SK-N-SH (cell line): ENCODE results near the gene GBP1. TPM values are rescaled to one million over a fixed set of nuclear protein-coding genes. Genes with fewer than 3 reads are reported as not detected.

Experiments used
- CTCF ChIA-PET: fragments of 300-600, 350-600 bp; formaldehyde crosslinking; extraction: SDS; loops from one replicate; lab custom pipeline; 2021; lab: Yijun Ruan, JAX
- POLR2A ChIA-PET: fragments of 350-600 bp; sonication (Branson Sonifier 250); formaldehyde crosslinking; extraction: SDS; loops from one replicate; lab custom pipeline; 2020; ENCODE audit warnings: antibody characterized with exemption, inconsistent platforms; lab: Yijun Ruan, JAX
- DNase-seq: peaks from one replicate; pipeline ENCODE4 v3.0.0; 2012
- H2AFZ ChIP-seq: fragments of 200-600 bp; sonication (generic); 2 replicates; pipeline ENCODE4 v1.8.1; 2016; ENCODE audit warnings: antibody characterized with exemption, mild to moderate bottlenecking, low read depth
- H3F3A ChIP-seq: fragments of 200-600 bp; sonication (generic); replicated peaks from 2 replicates; pipeline ENCODE3; 2016; ENCODE audit warnings: antibody characterized with exemption, mild to moderate bottlenecking; ENCODE audit not compliant: insufficient read depth
- H3K27ac ChIP-seq, 2 experiments: fragments of 200-500 bp in 1 of 2; fragments of 200-600 bp in 1 of 2; sonication (Bioruptor generic) in 1 of 2; sonication (generic), shearing (Covaris generic) in 1 of 2; 2 replicates each; pipeline versions ENCODE4 v1.5.1 to v1.6.1; 2014 to 2016; ENCODE audit warnings: low read depth in 2 of 2, inconsistent platforms in 1 of 2, low read length in 1 of 2, mild to moderate bottlenecking in 1 of 2, mixed read lengths in 1 of 2
- H3K27me3 ChIP-seq: fragments of 200-600 bp; sonication (generic), shearing (Covaris generic); 2 replicates; pipeline ENCODE4 v1.6.1; 2016; ENCODE audit warnings: mixed run types; ENCODE audit not compliant: insufficient read depth
- H3K36me3 ChIP-seq, 2 experiments: fragments of 200-500 bp in 1 of 2; fragments of 200-600 bp in 1 of 2; sonication (Bioruptor generic) in 1 of 2; sonication (generic) in 1 of 2; replicated peaks in 1 of 2; 2 replicates each; pipeline versions ENCODE3 to v1.5.1; 2014 to 2016; ENCODE audit warnings: low read length in 1 of 2, mild to moderate bottlenecking in 1 of 2; ENCODE audit not compliant: insufficient read depth in 2 of 2, control insufficient read depth in 1 of 2
- H3K4me1 ChIP-seq, 2 experiments: fragments of 200-500 bp in 1 of 2; fragments of 200-600 bp in 1 of 2; sonication (Bioruptor generic) in 1 of 2; sonication (generic), shearing (Covaris generic) in 1 of 2; 2 replicates each; pipeline versions ENCODE4 v1.5.1 to v1.6.1; 2014 to 2016; ENCODE audit warnings: low read depth in 1 of 2, low read length in 1 of 2, mixed run types in 1 of 2; ENCODE audit not compliant: insufficient read depth in 2 of 2, control insufficient read depth in 1 of 2
- H3K4me2 ChIP-seq: fragments of 200-600 bp; sonication (generic), shearing (Covaris generic); 2 replicates; pipeline ENCODE4 v1.6.1; 2017; ENCODE audit warnings: mixed run types
- H3K4me3 ChIP-seq, 2 experiments: fragments of 200-500 bp in 1 of 2; fragments of 200-600 bp in 1 of 2; sonication (Bioruptor generic) in 1 of 2; sonication (generic), shearing (Covaris generic) in 1 of 2; 2 replicates each; pipeline versions ENCODE4 v1.5.1 to v1.8.1; 2014 to 2016; ENCODE audit warnings: low read depth in 2 of 2, inconsistent platforms in 1 of 2, low read length in 1 of 2, mild to moderate bottlenecking in 1 of 2, mixed read lengths in 1 of 2, moderate library complexity in 1 of 2
- H3K79me2 ChIP-seq: fragments of 200-600 bp; sonication (generic); 2 replicates; pipeline ENCODE4 v1.8.1; 2017; ENCODE audit warnings: mild to moderate bottlenecking; ENCODE audit not compliant: insufficient read depth
- H3K9ac ChIP-seq: fragments of 200-600 bp; sonication (generic); 2 replicates; pipeline ENCODE4 v1.6.1; 2017; ENCODE audit warnings: mixed run types
- H3K9me2 ChIP-seq: fragments of 200-600 bp; sonication (generic); 2 replicates; pipeline ENCODE4 v1.6.1; 2017; ENCODE audit warnings: mixed run types
- H3K9me3 ChIP-seq: fragments of 200-600 bp; sonication (generic); 2 replicates; pipeline ENCODE4 v1.6.1; 2017; ENCODE audit warnings: mixed run types, mild to moderate bottlenecking, moderate library complexity
- H4K20me1 ChIP-seq: fragments of 200-600 bp; sonication (generic); 2 replicates; pipeline ENCODE4 v1.6.1; 2017; ENCODE audit warnings: mild to moderate bottlenecking, mixed run types; ENCODE audit not compliant: insufficient read depth
- ELF1 ChIP-seq: IDR thresholded peaks from 2 replicates; pipeline ENCODE4 v1.4.0; 2012
- EP300 ChIP-seq, 2 experiments: IDR thresholded peaks; 2 replicates each; pipeline versions ENCODE4 v1.4.0 to v1.6.1; 2012; ENCODE audit warnings: borderline replicate concordance in 1 of 2, low read depth in 1 of 2, low read length in 1 of 2
- GATA2 ChIP-seq: sonication (generic); formaldehyde crosslinking; IDR thresholded peaks from 2 replicates; pipeline ENCODE4 v1.5.0; 2020; ENCODE audit warnings: mild to moderate bottlenecking, missing genetic modification reagents
- JUND ChIP-seq: IDR thresholded peaks from 2 replicates; pipeline ENCODE4 v1.4.0; 2012
- NRF1 ChIP-seq: IDR thresholded peaks from 2 replicates; pipeline ENCODE4 v1.6.1; 2012; ENCODE audit warnings: low read depth, mild to moderate bottlenecking, low read length
- POLR2AphosphoS5 ChIP-seq: IDR thresholded peaks from 2 replicates; pipeline ENCODE4 v1.6.1; 2012; ENCODE audit warnings: low read depth, low read length
- RAD21 ChIP-seq: IDR thresholded peaks from 2 replicates; pipeline ENCODE4 v1.6.1; 2012; ENCODE audit warnings: mild to moderate bottlenecking, low read length
- RCOR1 ChIP-seq: fragments of 150-350 bp; IDR thresholded peaks from 2 replicates; pipeline ENCODE4 v1.6.1; 2017; ENCODE audit warnings: antibody characterized with exemption, low read length
- SIN3A ChIP-seq: IDR thresholded peaks from 2 replicates; pipeline ENCODE4 v1.6.1; 2012; ENCODE audit warnings: low read depth, mild to moderate bottlenecking, low read length, moderate library complexity, borderline replicate concordance
- TAF1 ChIP-seq: IDR thresholded peaks from 2 replicates; pipeline ENCODE4 v1.6.1; 2012; ENCODE audit warnings: low read depth, mild to moderate bottlenecking, low read length, moderate library complexity, borderline replicate concordance
- TEAD4 ChIP-seq: IDR thresholded peaks from 2 replicates; pipeline ENCODE4 v1.4.0; 2012; ENCODE audit warnings: mild to moderate bottlenecking, borderline replicate concordance; ENCODE audit not compliant: insufficient read depth
- YY1 ChIP-seq: IDR thresholded peaks from 2 replicates; pipeline ENCODE4 v1.4.0; 2012; ENCODE audit warnings: low read depth, mild to moderate bottlenecking
- WGBS: methylation state at CpG from one replicate; pipeline ENCODE4 v1.1.6; 2017; ENCODE audit warnings: low lambda C conversion rate; 5-methylcytosine and 5-hydroxymethylcytosine counted together
- polyA plus RNA-seq, 3 experiments: library from polyadenylated mRNA; depleted of rRNA; stranded (reverse); fragments of >200 nt; gene quantifications; 2 replicates each; pipeline ENCODE4 v1.2.3, GENCODE V29; 2012
- TF ChIP-seq, protein P1 (sequence below): IDR thresholded peaks from 2 replicates; pipeline ENCODE4 v1.4.0; 2012; ENCODE audit warnings: low read depth, borderline replicate concordance
- TF ChIP-seq, protein P2 (sequence below): IDR thresholded peaks from 2 replicates; pipeline ENCODE4 v1.4.0; 2012; ENCODE audit warnings: low read depth
- TF ChIP-seq, protein P3 (sequence below): IDR thresholded peaks from 2 replicates; pipeline ENCODE4; 2012
- TF ChIP-seq, protein P4 (sequence below): fragments of 150-350 bp; IDR thresholded peaks from 2 replicates; pipeline ENCODE4 v1.6.1; 2016; ENCODE audit warnings: mild to moderate bottlenecking, low read depth, low read length
- TF ChIP-seq, protein P5 (sequence below): IDR thresholded peaks from 2 replicates; pipeline ENCODE4 v1.6.1; 2012; ENCODE audit warnings: mild to moderate bottlenecking, low read depth, low read length, moderate library complexity

The GBP1 gene
- polyA plus RNA-seq, 1 of the 3 experiments (the other 2 are of a cell fraction): 7.4 TPM

DNA sequence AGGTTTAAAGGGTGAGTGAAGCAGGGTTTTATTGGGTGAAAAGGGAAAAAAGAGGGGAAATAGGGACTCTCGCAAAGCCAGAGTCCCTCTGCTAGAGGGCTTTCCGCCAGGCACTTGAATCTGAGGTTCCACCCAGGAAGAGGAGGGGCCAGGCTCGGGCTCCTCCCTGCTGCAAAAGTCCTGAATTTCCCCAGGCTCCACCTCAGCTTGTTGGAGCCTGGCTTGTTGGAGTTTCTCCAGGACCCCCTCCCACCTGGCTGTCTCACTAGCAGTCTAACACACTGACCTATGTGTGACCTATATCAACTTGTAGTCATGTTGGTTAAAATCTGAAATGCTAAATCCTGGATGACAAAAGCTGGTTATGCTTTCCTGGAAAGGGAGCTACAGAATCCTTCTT, 35.4 kb upstream of the GBP1 start (continued):
- TF ChIP-seq, protein P1, sequence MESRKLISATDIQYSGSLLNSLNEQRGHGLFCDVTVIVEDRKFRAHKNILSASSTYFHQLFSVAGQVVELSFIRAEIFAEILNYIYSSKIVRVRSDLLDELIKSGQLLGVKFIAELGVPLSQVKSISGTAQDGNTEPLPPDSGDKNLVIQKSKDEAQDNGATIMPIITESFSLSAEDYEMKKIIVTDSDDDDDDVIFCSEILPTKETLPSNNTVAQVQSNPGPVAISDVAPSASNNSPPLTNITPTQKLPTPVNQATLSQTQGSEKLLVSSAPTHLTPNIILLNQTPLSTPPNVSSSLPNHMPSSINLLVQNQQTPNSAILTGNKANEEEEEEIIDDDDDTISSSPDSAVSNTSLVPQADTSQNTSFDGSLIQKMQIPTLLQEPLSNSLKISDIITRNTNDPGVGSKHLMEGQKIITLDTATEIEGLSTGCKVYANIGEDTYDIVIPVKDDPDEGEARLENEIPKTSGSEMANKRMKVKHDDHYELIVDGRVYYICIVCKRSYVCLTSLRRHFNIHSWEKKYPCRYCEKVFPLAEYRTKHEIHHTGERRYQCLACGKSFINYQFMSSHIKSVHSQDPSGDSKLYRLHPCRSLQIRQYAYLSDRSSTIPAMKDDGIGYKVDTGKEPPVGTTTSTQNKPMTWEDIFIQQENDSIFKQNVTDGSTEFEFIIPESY: no peak
- TF ChIP-seq POLR2AphosphoS5: no peak

DNA sequence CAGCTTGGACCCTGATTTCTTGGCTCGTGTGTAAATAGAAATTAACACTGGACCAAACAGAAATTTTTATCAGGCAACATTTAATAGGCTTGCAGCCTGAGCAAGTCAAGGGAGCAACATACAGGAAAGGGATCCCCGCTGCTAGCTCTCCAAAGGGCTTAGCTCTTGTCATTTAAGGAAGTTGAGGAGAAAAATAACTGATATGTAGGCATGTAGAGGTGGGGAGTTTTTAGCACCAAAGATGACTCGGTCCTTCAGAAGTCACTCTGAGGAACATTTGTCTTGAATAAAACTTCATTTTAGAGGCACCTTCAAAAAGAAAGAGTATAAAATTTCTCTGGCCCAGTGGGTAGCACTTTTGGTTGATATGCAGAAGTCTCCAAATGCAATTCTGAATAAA, 33.8 kb upstream of the GBP1 start:
- no peak overlapping the region for H3K27ac ChIP-seq
- CTCF ChIA-PET: interaction anchor here (0.9 to 3.0 kb wide), 2 partner anchors 11 to 13 kb away, joined by 4 to 9 read pairs; no protein-coding TSS in a partner anchor
- H3K4me2 ChIP-seq: no peak overlapping the region
- no peaks in the 10 kb centered on the region for H3K27me3 ChIP-seq
- H3K4me1 ChIP-seq: no peaks in the 10 kb centered on the region
- no peak overlapping the region for H3K9ac ChIP-seq
- no peak overlapping the region for H2AFZ ChIP-seq
- POLR2A ChIA-PET: no interaction called here
- no peak for DNase-seq
- no peaks in the 10 kb centered on the region for H4K20me1 ChIP-seq
- WGBS: 26% methylated on average over 3 of the region's 3 CpGs
- H3K79me2 ChIP-seq: no peaks in the 10 kb centered on the region
- no peaks in the 10 kb centered on the region; the same call in 1 of the 2 replicates for H3K9me3 ChIP-seq
- H3F3A ChIP-seq: no peaks in the 10 kb centered on the region
- no peaks in the 10 kb centered on the region for H3K9me2 ChIP-seq
- H3K36me3 ChIP-seq: no peaks in the 10 kb centered on the region
- TF ChIP-seq, protein P2, sequence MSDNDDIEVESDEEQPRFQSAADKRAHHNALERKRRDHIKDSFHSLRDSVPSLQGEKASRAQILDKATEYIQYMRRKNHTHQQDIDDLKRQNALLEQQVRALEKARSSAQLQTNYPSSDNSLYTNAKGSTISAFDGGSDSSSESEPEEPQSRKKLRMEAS: no peak
- TF ChIP-seq TEAD4: no peak
- no peak for TF ChIP-seq YY1
- TF ChIP-seq, protein P3, sequence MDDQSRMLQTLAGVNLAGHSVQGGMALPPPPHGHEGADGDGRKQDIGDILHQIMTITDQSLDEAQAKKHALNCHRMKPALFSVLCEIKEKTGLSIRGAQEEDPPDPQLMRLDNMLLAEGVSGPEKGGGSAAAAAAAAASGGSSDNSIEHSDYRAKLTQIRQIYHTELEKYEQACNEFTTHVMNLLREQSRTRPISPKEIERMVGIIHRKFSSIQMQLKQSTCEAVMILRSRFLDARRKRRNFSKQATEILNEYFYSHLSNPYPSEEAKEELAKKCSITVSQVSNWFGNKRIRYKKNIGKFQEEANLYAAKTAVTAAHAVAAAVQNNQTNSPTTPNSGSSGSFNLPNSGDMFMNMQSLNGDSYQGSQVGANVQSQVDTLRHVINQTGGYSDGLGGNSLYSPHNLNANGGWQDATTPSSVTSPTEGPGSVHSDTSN: no peak
- no peak for TF ChIP-seq SIN3A
- TF ChIP-seq NRF1: no peak
- no peak for TF ChIP-seq RAD21
- no peak for TF ChIP-seq GATA2 (CRISPR knock-in tag)
- no peak overlapping the region for H3K4me3 ChIP-seq

DNA sequence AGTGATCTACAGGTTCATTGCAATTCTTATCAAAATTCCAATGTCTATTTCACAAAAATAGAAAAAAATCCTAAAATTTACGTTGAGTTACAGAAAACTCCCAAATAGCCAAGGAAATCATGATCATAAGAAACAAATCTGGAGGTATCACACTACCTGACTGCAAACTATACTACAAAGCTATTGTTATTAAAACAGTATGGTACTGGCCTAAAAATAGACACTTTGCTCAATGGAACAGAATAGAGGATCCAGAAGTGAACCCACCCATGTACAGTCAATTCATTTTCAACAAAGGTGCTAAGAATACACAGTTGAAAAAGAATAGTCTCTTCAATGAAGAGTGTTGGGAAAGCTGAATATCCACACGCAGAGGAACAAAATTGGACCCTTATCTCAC, 30.7 kb upstream of the GBP1 start:
- Histone ChIP-seq H3K9me2 (no peaks in the 10 kb centered on the region), H3K27ac (no peak overlapping the region), H3K79me2 (no peaks in the 10 kb centered on the region), H3K4me3 (no peak overlapping the region), H3K4me2 (no peak overlapping the region), H3K4me1 (no peaks in the 10 kb centered on the region), H4K20me1 (no peaks in the 10 kb centered on the region), H2AFZ (no peak overlapping the region), H3K27me3 (no peaks in the 10 kb centered on the region), H3K9me3 (no peaks in the 10 kb centered on the region; the same call in 1 of the 2 replicates), H3K9ac (no peak overlapping the region), H3F3A (no peaks in the 10 kb centered on the region), H3K36me3 (no peaks in the 10 kb centered on the region)
- ChIA-PET POLR2A (no interaction called here), CTCF (interaction anchor here (1.0 kb wide), 1 partner anchor 10 kb away, joined by 6 read pairs; no protein-coding TSS in a partner anchor)
- TF ChIP-seq TAF1 (no peak), ELF1 (no peak), SIN3A (no peak), RCOR1 (no peak), GATA2 (CRISPR knock-in tag) (no peak), EP300 (IDR thresholded peaks at IDR 0.05; ENCODE audit: borderline replicate concordance in 1 of 2, low read depth in 1 of 2, low read length in 1 of 2) (no peak), NRF1 (no peak), JUND (no peak)
- TF ChIP-seq, protein P4, sequence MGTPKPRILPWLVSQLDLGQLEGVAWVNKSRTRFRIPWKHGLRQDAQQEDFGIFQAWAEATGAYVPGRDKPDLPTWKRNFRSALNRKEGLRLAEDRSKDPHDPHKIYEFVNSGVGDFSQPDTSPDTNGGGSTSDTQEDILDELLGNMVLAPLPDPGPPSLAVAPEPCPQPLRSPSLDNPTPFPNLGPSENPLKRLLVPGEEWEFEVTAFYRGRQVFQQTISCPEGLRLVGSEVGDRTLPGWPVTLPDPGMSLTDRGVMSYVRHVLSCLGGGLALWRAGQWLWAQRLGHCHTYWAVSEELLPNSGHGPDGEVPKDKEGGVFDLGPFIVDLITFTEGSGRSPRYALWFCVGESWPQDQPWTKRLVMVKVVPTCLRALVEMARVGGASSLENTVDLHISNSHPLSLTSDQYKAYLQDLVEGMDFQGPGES: no peak
- TF ChIP-seq, protein P5, sequence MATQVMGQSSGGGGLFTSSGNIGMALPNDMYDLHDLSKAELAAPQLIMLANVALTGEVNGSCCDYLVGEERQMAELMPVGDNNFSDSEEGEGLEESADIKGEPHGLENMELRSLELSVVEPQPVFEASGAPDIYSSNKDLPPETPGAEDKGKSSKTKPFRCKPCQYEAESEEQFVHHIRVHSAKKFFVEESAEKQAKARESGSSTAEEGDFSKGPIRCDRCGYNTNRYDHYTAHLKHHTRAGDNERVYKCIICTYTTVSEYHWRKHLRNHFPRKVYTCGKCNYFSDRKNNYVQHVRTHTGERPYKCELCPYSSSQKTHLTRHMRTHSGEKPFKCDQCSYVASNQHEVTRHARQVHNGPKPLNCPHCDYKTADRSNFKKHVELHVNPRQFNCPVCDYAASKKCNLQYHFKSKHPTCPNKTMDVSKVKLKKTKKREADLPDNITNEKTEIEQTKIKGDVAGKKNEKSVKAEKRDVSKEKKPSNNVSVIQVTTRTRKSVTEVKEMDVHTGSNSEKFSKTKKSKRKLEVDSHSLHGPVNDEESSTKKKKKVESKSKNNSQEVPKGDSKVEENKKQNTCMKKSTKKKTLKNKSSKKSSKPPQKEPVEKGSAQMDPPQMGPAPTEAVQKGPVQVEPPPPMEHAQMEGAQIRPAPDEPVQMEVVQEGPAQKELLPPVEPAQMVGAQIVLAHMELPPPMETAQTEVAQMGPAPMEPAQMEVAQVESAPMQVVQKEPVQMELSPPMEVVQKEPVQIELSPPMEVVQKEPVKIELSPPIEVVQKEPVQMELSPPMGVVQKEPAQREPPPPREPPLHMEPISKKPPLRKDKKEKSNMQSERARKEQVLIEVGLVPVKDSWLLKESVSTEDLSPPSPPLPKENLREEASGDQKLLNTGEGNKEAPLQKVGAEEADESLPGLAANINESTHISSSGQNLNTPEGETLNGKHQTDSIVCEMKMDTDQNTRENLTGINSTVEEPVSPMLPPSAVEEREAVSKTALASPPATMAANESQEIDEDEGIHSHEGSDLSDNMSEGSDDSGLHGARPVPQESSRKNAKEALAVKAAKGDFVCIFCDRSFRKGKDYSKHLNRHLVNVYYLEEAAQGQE: no peak
- WGBS: 28% methylated on average over 2 of the region's 2 CpGs
- no peak for DNase-seq
